HepG2 (cell line): ENCODE results near the gene PLOD2. TPM values are rescaled to one million over a fixed set of nuclear protein-coding genes. Genes with fewer than 3 reads are reported as not detected.

ENCODE experiments used
- GZF1 ChIP-seq: sonication (generic); formaldehyde crosslinking; IDR thresholded peaks from 2 replicates; pipeline ENCODE4 v1.5.1; 2020; ENCODE audit warnings: mild to moderate bottlenecking, missing genetic modification reagents
- HOXD1 ChIP-seq: sonication (generic); formaldehyde crosslinking; IDR thresholded peaks from 2 replicates; pipeline ENCODE4 v1.5.0; 2020; ENCODE audit warnings: missing genetic modification reagents
- KLF11 ChIP-seq: IDR thresholded peaks from 2 replicates; pipeline ENCODE4 v1.6.1; 2016; ENCODE audit warnings: missing compliant biosample characterization
- MAF1 ChIP-seq: sonication (generic); formaldehyde crosslinking; IDR thresholded peaks from 2 replicates; pipeline ENCODE4 v1.5.0; 2020; ENCODE audit warnings: missing genetic modification reagents, borderline replicate concordance
- NPAS2 ChIP-seq: sonication (generic); formaldehyde crosslinking; IDR thresholded peaks from 2 replicates; pipeline ENCODE4 v1.8.0; 2022; ENCODE audit warnings: mild to moderate bottlenecking, missing genetic modification reagents, borderline replicate concordance
- PPARG ChIP-seq: conservative IDR thresholded peaks from 2 replicates; pipeline ENCODE4 v1.6.1; 2016; ENCODE audit warnings: missing biosample characterization, missing genetic modification reagents
- SMYD3 ChIP-seq: sonication (generic); formaldehyde crosslinking; IDR thresholded peaks from 2 replicates; pipeline ENCODE4 v1.8.1; 2023; ENCODE audit warnings: mild to moderate bottlenecking, missing genetic modification reagents
- SNAI1 ChIP-seq: sonication (generic); formaldehyde crosslinking; IDR thresholded peaks from 2 replicates; pipeline ENCODE4 v1.5.0; 2020; ENCODE audit warnings: mild to moderate bottlenecking, missing genetic modification reagents, borderline replicate concordance
- SRY ChIP-seq: sonication (generic); formaldehyde crosslinking; IDR thresholded peaks from 2 replicates; pipeline ENCODE4 v1.8.0; 2022; ENCODE audit warnings: mild to moderate bottlenecking, missing genetic modification reagents
- TSC22D2 ChIP-seq: sonication (generic); formaldehyde crosslinking; IDR thresholded peaks from 2 replicates; pipeline ENCODE4 v1.5.1; 2020; ENCODE audit warnings: missing genetic modification reagents, mild to moderate bottlenecking, borderline replicate concordance
- YEATS2 ChIP-seq: sonication (generic); formaldehyde crosslinking; IDR thresholded peaks from 2 replicates; pipeline ENCODE4 v1.4.0; 2020; ENCODE audit warnings: missing genetic modification reagents, borderline replicate concordance
- ZFP36L1 ChIP-seq: sonication (generic); formaldehyde crosslinking; IDR thresholded peaks from 2 replicates; pipeline ENCODE4 v1.8.0; 2022; ENCODE audit warnings: mild to moderate bottlenecking, missing genetic modification reagents, moderate library complexity
- ZFP36L2 ChIP-seq: sonication (generic); formaldehyde crosslinking; IDR thresholded peaks from 2 replicates; pipeline ENCODE4 v1.4.0; 2020; ENCODE audit warnings: missing genetic modification reagents
- ZMYM3 ChIP-seq: sonication (generic); formaldehyde crosslinking; IDR thresholded peaks from 2 replicates; pipeline ENCODE4 v1.5.1; 2020; ENCODE audit warnings: mild to moderate bottlenecking, missing genetic modification reagents
- ZNF12 ChIP-seq: sonication (generic); formaldehyde crosslinking; IDR thresholded peaks from 2 replicates; pipeline ENCODE4 v1.5.0; 2020; ENCODE audit warnings: missing genetic modification reagents
- ZNF180 ChIP-seq: sonication (generic); formaldehyde crosslinking; IDR thresholded peaks from 2 replicates; pipeline ENCODE4 v1.4.0; 2020; ENCODE audit warnings: low read depth, missing genetic modification reagents, borderline replicate concordance
- ZNF33B ChIP-seq: sonication (generic); formaldehyde crosslinking; IDR thresholded peaks from 2 replicates; pipeline ENCODE4 v1.5.1; 2020; ENCODE audit warnings: mild to moderate bottlenecking, missing genetic modification reagents
- ZNF446 ChIP-seq: sonication (generic); formaldehyde crosslinking; IDR thresholded peaks from 2 replicates; pipeline ENCODE4 v1.5.0; 2020; ENCODE audit warnings: mild to moderate bottlenecking, missing genetic modification reagents
- ZNF510 ChIP-seq: sonication (generic); formaldehyde crosslinking; IDR thresholded peaks from 2 replicates; pipeline ENCODE4 v1.4.0; 2020; ENCODE audit warnings: low read depth, mild to moderate bottlenecking, missing genetic modification reagents
- ZNF570 ChIP-seq: sonication (generic); formaldehyde crosslinking; IDR thresholded peaks from 2 replicates; pipeline ENCODE4 v1.4.0; 2020; ENCODE audit warnings: mild to moderate bottlenecking, missing genetic modification reagents, borderline replicate concordance
- ZNF660 ChIP-seq: sonication (generic); formaldehyde crosslinking; IDR thresholded peaks from 2 replicates; pipeline ENCODE4 v1.5.1; 2020; ENCODE audit warnings: mild to moderate bottlenecking, low read depth, missing genetic modification reagents, borderline replicate concordance
- ZNF761 ChIP-seq: sonication (generic); formaldehyde crosslinking; conservative IDR thresholded peaks from 2 replicates; pipeline ENCODE4 v1.4.0; 2020; ENCODE audit warnings: mild to moderate bottlenecking, missing genetic modification reagents
- ZNF790 ChIP-seq: sonication (generic); formaldehyde crosslinking; IDR thresholded peaks from 2 replicates; pipeline ENCODE4 v1.8.0; 2022; ENCODE audit warnings: missing genetic modification reagents, mild to moderate bottlenecking, borderline replicate concordance
- ZNF850 ChIP-seq: sonication (generic); formaldehyde crosslinking; conservative IDR thresholded peaks from 2 replicates; pipeline ENCODE4 v1.9.0; 2021; ENCODE audit warnings: mild to moderate bottlenecking, missing genetic modification reagents
- ZNF891 ChIP-seq: sonication (generic); formaldehyde crosslinking; IDR thresholded peaks from 2 replicates; pipeline ENCODE4 v1.5.0; 2020; ENCODE audit warnings: mild to moderate bottlenecking, missing genetic modification reagents
- polyA plus RNA-seq, 8 experiments: library from polyadenylated mRNA; depleted of rRNA in 3 of 8; stranded (reverse) in 7 of 8; unstranded in 1 of 8; fragments of >200 nt; fragmentation: Illumina TruSeq in 4 of 8; extraction: Trizol in 4 of 8; gene quantifications; 2 replicates each; pipeline versions ENCODE4 v1.2.1 to v1.2.3, GENCODE V29; 2011 to 2016; ENCODE audit warnings: low read depth in 4 of 8, missing spikeins in 1 of 8, mixed read lengths in 1 of 8; ENCODE audit not compliant: insufficient read depth in 1 of 8
- total RNA-seq, 5 experiments: library from RNA; depleted of rRNA; stranded (reverse); fragments of >200 nt; fragmentation: Illumina TruSeq; extraction: Trizol; gene quantifications; 2 replicates each; pipeline ENCODE4 v1.2.3, GENCODE V29; 2016; ENCODE audit warnings: low read depth in 1 of 5
- TF ChIP-seq, protein P1 (sequence below): sonication (generic); formaldehyde crosslinking; IDR thresholded peaks from 2 replicates; pipeline ENCODE4 v1.5.1; 2020; ENCODE audit warnings: mild to moderate bottlenecking, missing genetic modification reagents, borderline replicate concordance
- TF ChIP-seq, protein P2 (sequence below): sonication (generic); formaldehyde crosslinking; conservative IDR thresholded peaks from 2 replicates; pipeline ENCODE4 v1.4.0; 2020; ENCODE audit warnings: missing genetic modification reagents

Gene PLOD2
- total and polyA plus RNA-seq, 2 of the 13 experiments (the other 11 are each of a cell fraction or from before 2014, with no cell fraction given): 107 to 161 TPM

DNA sequence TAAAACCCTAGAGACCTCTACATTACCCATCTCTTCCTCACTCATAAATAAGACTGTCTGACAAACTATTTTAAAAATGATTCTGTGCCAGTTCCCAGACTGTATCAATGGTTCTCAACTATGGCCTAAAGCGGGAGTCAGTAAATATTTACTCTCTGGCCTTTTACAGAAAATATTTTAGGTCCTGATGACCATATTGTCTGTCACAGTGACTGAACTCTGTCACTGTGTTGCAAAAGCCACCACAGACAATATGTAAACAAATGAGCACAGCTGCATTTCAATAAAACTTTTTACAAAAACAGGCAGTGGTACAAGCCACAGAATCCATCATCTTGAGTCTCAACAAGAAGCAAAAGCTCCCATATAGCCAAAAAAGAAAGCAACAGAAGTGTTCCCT lies 45.4 kb downstream of the PLOD2 start (continued):
- no peak for TF ChIP-seq ZNF570 (CRISPR knock-in tag)
- no peak for TF ChIP-seq HOXD1 (CRISPR knock-in tag)
- TF ChIP-seq, protein P1, sequence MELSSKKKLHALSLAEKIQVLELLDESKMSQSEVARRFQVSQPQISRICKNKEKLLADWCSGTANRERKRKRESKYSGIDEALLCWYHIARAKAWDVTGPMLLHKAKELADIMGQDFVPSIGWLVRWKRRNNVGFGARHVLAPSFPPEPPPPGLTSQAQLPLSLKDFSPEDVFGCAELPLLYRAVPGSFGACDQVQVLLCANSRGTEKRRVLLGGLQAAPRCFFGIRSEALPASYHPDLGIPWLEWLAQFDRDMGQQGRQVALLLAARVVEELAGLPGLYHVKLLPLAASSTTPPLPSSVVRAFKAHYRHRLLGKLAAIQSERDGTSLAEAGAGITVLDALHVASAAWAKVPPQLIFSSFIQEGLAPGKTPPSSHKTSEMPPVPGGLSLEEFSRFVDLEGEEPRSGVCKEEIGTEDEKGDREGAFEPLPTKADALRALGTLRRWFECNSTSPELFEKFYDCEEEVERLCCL (CRISPR knock-in tag): no peak
- TF ChIP-seq ZNF891 (CRISPR knock-in tag): no peak
- no peak for TF ChIP-seq ZMYM3 (CRISPR knock-in tag)
- TF ChIP-seq TSC22D2 (CRISPR knock-in tag): no peak
- no peak for TF ChIP-seq ZNF180 (CRISPR knock-in tag)
- TF ChIP-seq PPARG (CRISPR knock-in tag): peak; percentile 98
- TF ChIP-seq NPAS2 (CRISPR knock-in tag): no peak
- no peak for TF ChIP-seq ZNF660 (CRISPR knock-in tag)
- TF ChIP-seq ZNF33B: no peak
- no peak for TF ChIP-seq GZF1 (CRISPR knock-in tag)
- TF ChIP-seq MAF1 (CRISPR knock-in tag): no peak
- no peak for TF ChIP-seq ZNF510 (CRISPR knock-in tag)
- TF ChIP-seq ZNF446 (CRISPR knock-in tag): no peak
- TF ChIP-seq ZNF12: no peak
- TF ChIP-seq ZFP36L2: no peak
- TF ChIP-seq ZNF850 (CRISPR knock-in tag): no peak
- TF ChIP-seq ZNF761 (CRISPR knock-in tag): no peak
- no peak for TF ChIP-seq SRY (CRISPR knock-in tag)
- TF ChIP-seq YEATS2 (CRISPR knock-in tag): no peak
- TF ChIP-seq ZFP36L1 (CRISPR knock-in tag): no peak
- TF ChIP-seq SNAI1 (CRISPR knock-in tag): no peak
- TF ChIP-seq, protein P2, sequence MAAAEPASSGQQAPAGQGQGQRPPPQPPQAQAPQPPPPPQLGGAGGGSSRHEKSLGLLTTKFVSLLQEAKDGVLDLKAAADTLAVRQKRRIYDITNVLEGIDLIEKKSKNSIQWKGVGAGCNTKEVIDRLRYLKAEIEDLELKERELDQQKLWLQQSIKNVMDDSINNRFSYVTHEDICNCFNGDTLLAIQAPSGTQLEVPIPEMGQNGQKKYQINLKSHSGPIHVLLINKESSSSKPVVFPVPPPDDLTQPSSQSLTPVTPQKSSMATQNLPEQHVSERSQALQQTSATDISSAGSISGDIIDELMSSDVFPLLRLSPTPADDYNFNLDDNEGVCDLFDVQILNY (CRISPR knock-in tag): no peak
- no peak for TF ChIP-seq ZNF790 (CRISPR knock-in tag)
- no peak for TF ChIP-seq KLF11
- no peak for TF ChIP-seq SMYD3
